ENCODE results near the gene ERLIN1. TPM values are rescaled to one million over a fixed set of nuclear protein-coding genes. Genes with fewer than 3 reads are reported as not detected.
A peak's percentile ranks its signal among the peaks of the same experiment; 100 is the strongest.

ERLIN1 gene
- total and polyA plus RNA-seq, 10 of the 15 experiments (the other 5 are each of a cell fraction or from before 2014, with no cell fraction given) = 4.9 to 21.7 (median 13.0) TPM

DNA sequence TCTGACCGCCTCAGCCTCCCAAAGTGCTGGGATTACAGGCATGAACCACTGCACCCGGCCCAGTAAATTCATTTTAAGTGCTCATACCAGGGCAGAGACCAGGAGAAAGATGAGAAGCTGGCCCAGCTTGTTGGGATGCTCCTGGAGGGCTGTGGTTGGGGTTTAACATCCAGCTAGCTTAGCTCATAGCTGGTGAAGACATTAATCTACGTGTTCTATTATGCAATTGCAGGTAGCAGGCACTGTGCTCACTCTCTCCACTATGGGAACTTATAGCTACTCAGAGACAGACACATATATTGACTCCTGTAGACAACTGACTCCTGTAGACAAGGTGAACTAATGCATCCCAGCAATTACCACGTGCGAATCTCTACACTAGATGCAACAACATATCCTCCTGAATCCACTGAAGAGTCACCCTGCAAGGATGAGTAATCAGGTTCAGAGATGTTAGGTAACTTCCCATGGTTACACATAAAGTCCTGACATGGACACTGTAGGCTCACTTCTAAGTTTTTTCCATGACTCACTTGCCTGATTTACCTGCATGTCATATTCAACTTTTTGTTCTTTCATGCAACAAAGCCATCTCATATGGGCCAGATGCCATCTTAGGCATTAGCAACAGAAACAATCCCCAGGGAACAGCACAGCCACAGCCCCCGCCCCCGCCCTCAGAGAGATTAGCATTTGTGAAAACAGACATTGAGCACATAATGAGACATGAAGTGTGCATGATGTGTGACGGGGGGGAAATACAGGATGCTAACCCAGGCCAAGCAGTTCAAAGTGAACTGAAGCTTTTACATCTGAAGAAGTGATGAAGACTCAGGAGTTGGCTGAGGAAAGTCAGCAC is 37.2 kb downstream of the ERLIN1 start:
- CTCF ChIA-PET = interaction anchor here (1.1 to 1.5 kb wide), 3 partner anchors 35 to 174 kb away, joined by 3 to 4 read pairs (median 4); no protein-coding TSS in a partner anchor
- BruUV-seq (replicated peaks) = no TSS peak
- POLR2A ChIA-PET = interaction anchor here (0.7 kb wide), 1 partner anchor 47 kb away, joined by 5 read pairs; no protein-coding TSS in a partner anchor
- 0 out of 2 replicates have a peak, but pooled peaks have one; percentile 48 for TF ChIP-seq BACH1 (IDR thresholded peaks at IDR 0.05; ENCODE audit: borderline replicate concordance)
- TF ChIP-seq SIX5 (IDR thresholded peaks at IDR 0.05; ENCODE audit: low read depth, low read length, severe bottlenecking) = no peak
- TF ChIP-seq NBN (IDR thresholded peaks at IDR 0.05) = peak; percentile 29; the same call in 1 of the 2 replicates
- peak; percentile 47 to 68 for TF ChIP-seq IKZF2 (IDR thresholded peaks at IDR 0.05)
- TF ChIP-seq BCL11A (IDR thresholded peaks at IDR 0.05; ENCODE audit: low read depth, low read length) = peak; percentile 56; the same call in 1 of the 2 replicates
- no peak for TF ChIP-seq REST (IDR thresholded peaks at IDR 0.05; ENCODE audit: low read depth, low read length)
- TF ChIP-seq, protein P1, sequence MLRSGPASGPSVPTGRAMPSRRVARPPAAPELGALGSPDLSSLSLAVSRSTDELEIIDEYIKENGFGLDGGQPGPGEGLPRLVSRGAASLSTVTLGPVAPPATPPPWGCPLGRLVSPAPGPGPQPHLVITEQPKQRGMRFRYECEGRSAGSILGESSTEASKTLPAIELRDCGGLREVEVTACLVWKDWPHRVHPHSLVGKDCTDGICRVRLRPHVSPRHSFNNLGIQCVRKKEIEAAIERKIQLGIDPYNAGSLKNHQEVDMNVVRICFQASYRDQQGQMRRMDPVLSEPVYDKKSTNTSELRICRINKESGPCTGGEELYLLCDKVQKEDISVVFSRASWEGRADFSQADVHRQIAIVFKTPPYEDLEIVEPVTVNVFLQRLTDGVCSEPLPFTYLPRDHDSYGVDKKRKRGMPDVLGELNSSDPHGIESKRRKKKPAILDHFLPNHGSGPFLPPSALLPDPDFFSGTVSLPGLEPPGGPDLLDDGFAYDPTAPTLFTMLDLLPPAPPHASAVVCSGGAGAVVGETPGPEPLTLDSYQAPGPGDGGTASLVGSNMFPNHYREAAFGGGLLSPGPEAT (IDR thresholded peaks at IDR 0.05; ENCODE audit: low read depth) = peak; percentile 47
- no peak for TF ChIP-seq STAT3 (IDR thresholded peaks at IDR 0.05; ENCODE audit: low read depth, low read length)
- peak; percentile 50; the same call in 1 of the 2 replicates for TF ChIP-seq EED (IDR thresholded peaks at IDR 0.05; ENCODE audit: low read depth)
- peak; percentile 65; the same call in 1 of the 2 replicates for TF ChIP-seq CREB1 (IDR thresholded peaks at IDR 0.05; ENCODE audit: low read depth)
- TF ChIP-seq IKZF1 (conservative IDR thresholded peaks at IDR 0.05) = peak; percentile 27; the same call in 1 of the 2 replicates
- TF ChIP-seq PAX5 (IDR thresholded peaks at IDR 0.05; ENCODE audit: borderline replicate concordance, low read depth, low read length) = peak; percentile 88
- TF ChIP-seq YY1 (IDR thresholded peaks at IDR 0.05; ENCODE audit: low read depth, low read length) = peak; percentile 65
- TF ChIP-seq POU2F2 (IDR thresholded peaks at IDR 0.05; ENCODE audit: borderline replicate concordance, low read depth, low read length) = peak; percentile 60; the same call in 1 of the 3 replicates
- peak; percentile 96 for TF ChIP-seq MEF2B (IDR thresholded peaks at IDR 0.05; ENCODE audit: partially characterized antibody, poor library complexity, severe bottlenecking)
- TF ChIP-seq FOXM1 (IDR thresholded peaks at IDR 0.05; ENCODE audit: low read depth, low read length) = peak; percentile 54; the same call in 1 of the 2 replicates
- TF ChIP-seq RCOR1 (conservative IDR thresholded peaks at IDR 0.05; ENCODE audit: low read depth, low read length) = no peak
- peak; percentile 71 for TF ChIP-seq RUNX3 (IDR thresholded peaks at IDR 0.05; ENCODE audit: low read length)
- peak; percentile 51 for TF ChIP-seq JUNB (IDR thresholded peaks at IDR 0.05)
- TF ChIP-seq NFIC (IDR thresholded peaks at IDR 0.05; ENCODE audit: low read depth, low read length) = peak; percentile 78; the same call in 1 of the 2 replicates

More for the DNA sequence above, 37.2 kb downstream of the ERLIN1 start:
- Histone ChIP-seq H3K4me2 (ENCODE audit: control insufficient read depth, insufficient read depth) (no peak overlapping the region; the same call in 1 of the 2 replicates), H3K27me3 (replicated peaks in 1 of 2; ENCODE audit: control insufficient read depth in 2 of 2, insufficient read depth in 2 of 2, low read length in 1 of 2) (no peaks in the 10 kb centered on the region), H3K4me3 (no peak overlapping the region), H2AFZ (ENCODE audit: control insufficient read depth, low read depth, low read length) (no peak overlapping the region), H3K9me3 (replicated peaks; ENCODE audit: control insufficient read depth, insufficient read depth, low read length) (no peaks in the 10 kb centered on the region), H3K79me2 (ENCODE audit: control insufficient read depth, insufficient read depth, low read length) (no peaks in the 10 kb centered on the region), H3K9ac (ENCODE audit: control insufficient read depth, insufficient read depth, low read length) (no peak overlapping the region), H3K27ac (ENCODE audit: control insufficient read depth, insufficient read depth) (no peak overlapping the region), H4K20me1 (ENCODE audit: control insufficient read depth, insufficient read depth) (no peaks in the 10 kb centered on the region), H3K36me3 (ENCODE audit: control insufficient read depth in 2 of 2, insufficient read depth in 2 of 2, low read length in 1 of 2) (peaks cover 1 to 19% of the 10 kb centered on the region in 2 experiments; a peak in 3 of 4 replicates), H3K4me1 (ENCODE audit: control insufficient read depth, insufficient read depth, low read length) (peaks cover 10% of the 10 kb centered on the region; the same call in 1 of the 2 replicates)
- in situ Hi-C loops (cut with MboI) = no loop called here
- intact Hi-C loops (cut with micrococcal nuclease; ENCODE audit: unreplicated experiment) = no loop called here
- RAD21 ChIA-PET (ENCODE audit: unreplicated experiment) = interaction anchor here (0.6 to 1.4 kb wide), 4 partner anchors 9 to 717 kb away, joined by 3 to 4 read pairs (median 4); no protein-coding TSS in a partner anchor
- peak; percentile 61 for DNase-seq (ENCODE audit: low read depth, low spot score)
- SMC1A ChIA-PET (ENCODE audit: uncharacterized antibody, unreplicated experiment) = interaction anchor here (0.7 to 1.2 kb wide), 4 partner anchors 8 to 220 kb away, joined by 3 to 5 read pairs (median 4); no protein-coding TSS in a partner anchor
- ATAC-seq = peak; percentile 93
- peak; percentile 73 for FAIRE-seq
- WGBS (ENCODE audit: insufficient coverage, insufficient replicate concordance, low lambda C conversion rate, missing lambda C conversion rate) = 41% methylated on average over 8 of the region's 8 CpGs
